GM18951 (cell line): Measurements from ENCODE around the gene OPCML.

Experiments
- POLR2A ChIP-seq: IDR thresholded peaks from 4 replicates; pipeline ENCODE4 v1.6.1; 2011; ENCODE audit warnings: mild to moderate bottlenecking; ENCODE audit not compliant: insufficient read length, insufficient read depth; ENCODE audit errors: extremely low read depth
- in situ Hi-C: fragments of 300-500 bp; cut with MboI; formaldehyde crosslinking; loops from one replicate; pipeline ENCODE4 v1.12.0; 2022; ENCODE audit warnings: low sequenced_read_pairs, mixed read lengths, inconsistent platforms; ENCODE audit not compliant: unreplicated experiment

The OPCML gene

DNA sequence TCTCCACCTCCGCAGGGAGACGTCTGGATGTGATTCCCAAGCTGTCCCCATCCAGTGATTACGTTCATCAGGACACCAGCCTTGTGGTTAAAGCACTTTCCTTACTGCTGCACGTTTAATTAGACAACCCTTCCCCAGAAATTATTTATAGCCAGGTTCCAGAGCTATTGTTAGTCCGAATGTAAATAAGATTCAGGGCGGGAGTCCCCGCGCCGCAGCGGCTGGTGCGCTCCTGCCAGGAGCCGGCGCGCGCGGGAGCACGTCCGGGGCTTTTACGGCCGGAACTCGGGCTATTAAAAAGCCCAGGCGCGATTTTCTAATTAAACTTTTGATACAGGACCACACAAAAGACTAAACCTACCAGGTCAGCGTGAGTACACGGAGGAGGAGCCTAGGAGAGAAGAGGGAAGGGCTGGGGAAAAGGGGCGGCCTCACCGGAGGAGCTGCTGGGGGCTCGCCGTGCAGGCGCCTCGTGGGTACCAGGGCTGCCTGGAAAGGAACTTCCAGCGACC is 538.3 kb downstream of the OPCML start:
- TF ChIP-seq POLR2A, result no peak
- in situ Hi-C loops, result no loop called here

DNA sequence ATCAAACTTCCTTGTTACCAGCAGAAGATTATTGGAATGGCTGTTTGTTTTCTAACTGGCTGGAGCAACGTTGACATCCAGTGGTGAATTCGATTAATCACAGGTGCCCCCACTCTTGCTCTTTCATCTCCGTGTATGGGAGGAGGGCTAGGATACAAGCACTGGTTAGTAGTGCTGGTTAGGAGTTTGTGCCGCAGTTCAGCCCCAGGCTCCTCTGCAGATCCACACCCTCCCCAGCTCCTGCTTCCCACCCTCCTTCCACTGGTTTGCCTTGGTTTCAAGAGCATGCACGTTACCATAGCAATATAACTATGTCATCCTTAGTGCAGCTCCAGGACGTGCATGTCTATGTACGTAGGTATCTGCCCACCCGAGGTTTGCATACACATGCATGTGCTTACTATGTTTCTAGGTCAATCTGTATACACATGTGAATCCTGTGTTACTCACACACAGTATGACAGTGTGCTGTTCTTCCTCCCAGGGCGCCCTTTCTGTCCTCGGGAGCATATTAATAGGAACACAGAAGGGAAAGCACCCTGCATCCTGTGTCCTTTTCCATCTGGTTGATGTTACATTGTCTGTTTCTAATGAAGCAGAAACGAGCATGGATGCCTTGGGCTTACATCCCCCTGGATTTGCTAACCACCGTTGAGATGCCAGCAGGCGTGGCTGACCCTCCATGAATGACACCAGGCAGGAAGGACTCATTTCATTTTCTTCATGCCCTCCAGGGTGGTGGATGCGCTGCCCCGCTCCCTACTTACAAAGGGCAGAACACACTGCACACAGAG is 539.3 kb downstream of the OPCML start:
- TF ChIP-seq POLR2A, result no peak
- in situ Hi-C loops, result no loop called here

DNA sequence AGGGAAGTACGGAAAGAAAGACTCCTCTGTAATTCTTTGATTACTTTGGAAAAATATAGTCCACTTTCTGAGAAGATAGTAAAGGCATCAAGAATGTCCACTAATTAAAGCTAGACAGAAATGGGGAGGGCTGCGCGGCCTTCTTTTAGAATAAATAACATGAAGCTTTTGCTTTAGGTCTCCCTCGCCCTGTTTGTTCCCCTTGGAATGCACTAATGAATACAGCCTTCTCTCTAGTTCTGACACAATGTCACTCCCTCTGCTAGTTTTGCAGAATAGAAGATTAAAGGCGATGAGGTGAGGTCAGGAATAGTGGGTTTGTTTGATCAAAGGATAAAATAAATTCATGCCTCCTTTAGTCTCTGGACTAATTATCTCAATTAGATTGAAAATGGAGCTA is 543.9 kb downstream of the OPCML start:
- in situ Hi-C loops, result no loop called here
- no peak for TF ChIP-seq POLR2A

DNA sequence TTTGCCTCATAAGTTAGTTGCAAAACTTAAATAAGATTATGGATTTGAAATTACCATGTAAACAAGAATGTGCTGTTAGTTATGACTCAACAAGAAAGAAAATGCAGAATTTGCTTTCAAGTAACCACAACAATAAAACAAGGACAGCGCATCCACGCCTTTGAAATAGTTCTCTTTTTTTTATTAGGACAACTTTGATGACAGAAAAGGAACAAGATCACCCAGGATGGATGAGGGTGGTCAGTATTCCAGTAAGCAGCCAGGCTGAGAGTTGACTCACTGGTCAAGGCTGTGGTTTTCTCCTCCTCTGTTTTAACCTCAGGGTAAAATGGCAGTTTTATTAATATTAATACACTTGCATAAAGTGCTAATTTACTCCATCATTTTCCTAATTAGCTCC is 544.4 kb downstream of the OPCML start:
- no peak for TF ChIP-seq POLR2A
- in situ Hi-C loops, result no loop called here

DNA sequence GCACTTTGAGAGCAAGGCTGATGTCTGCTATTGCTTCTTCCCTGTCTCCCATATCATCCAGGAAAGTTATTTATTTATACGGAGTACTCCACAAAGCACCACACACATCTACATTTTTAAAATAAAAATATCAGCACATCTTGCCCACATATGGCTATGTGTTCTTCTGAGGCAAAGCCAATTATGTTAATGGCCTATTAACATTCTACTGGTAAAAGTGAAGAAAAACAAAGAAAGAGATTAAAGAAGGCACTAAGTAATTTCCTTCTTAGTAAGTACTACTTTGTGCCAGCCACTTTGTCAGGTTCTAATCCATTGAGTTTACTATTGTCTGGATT is 548.7 kb downstream of the OPCML start:
- in situ Hi-C loops, result no loop called here
- no peak for TF ChIP-seq POLR2A

DNA sequence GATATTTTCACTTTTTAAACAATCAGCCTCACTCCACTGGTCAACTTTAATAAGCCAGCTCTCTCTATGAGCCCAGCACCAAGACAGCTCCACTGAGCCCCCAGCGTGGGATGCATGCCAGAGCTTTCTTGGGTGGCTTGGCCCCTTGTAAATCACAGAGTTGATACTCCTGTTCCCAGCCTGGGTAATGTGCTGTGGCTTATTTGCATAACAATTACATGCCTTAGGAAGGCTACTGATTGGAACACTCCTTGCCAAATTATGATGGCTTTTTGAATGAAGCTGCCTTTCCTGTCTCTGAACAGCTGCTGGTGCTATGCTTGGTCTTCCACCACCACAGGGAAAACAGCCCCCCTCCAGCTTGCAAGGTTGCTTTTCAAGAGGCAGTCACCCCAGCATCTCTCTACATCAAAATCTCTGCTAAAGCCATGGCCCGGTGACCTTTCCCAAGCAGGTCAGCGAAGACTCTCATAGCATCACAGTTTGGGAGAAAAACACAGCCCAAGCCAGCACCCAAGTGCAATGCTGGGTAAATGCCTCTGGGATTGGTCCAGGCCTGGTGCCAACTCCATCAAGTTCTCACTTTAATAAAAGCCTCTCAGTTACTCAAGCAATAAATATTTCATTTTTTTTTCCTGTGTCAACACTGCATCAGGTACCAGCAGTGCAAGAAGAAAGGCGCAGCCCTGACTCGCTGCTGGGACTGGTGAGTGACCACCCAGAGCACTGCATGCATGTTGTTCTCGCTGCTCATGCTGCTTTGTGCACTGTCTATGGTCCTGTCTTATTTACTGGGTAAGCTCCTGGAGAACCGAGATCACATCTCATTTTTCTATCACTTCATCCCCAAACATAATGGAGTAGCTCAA is 549.3 kb downstream of the OPCML start:
- no peak for TF ChIP-seq POLR2A
- in situ Hi-C loops, result no loop called here

DNA sequence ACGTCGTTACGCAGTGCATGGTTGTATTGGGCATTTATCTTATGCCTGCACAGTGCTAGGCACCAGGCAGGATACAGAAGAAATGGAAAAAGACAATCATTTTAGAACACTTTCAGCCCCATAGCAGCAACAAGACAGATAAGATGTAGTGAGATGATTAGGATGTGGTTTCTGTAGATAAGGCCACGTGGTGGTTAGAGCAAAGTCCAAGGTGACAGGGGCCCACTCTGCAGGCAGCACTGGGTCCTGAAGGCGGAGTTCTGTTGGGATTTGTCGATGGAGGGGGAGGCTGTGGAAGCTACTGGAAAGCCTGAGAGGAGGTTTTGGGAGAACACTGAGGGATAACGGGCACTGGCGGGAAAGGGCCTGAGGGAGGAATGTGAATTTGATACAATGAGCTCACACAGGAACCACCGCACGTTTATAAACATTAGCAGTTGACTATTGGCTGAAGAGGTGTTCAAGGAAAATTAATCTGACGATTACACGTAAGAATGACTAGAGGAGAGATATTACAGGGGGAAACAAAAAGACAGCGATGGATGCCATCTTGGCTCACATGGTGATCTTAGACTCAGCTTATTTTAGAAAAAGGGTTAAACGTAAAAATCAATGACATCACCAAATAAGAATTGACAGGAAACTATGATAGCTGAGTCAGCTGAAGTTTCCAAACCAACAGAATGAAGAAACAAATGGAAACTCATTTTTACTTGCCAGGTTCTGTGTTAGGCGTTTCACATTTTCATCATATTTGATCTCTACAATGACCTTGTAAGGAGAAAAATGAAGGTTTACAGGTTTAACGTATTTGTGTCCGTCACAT is 551.0 kb downstream of the OPCML start:
- TF ChIP-seq POLR2A, result no peak
- in situ Hi-C loops, result no loop called here

DNA sequence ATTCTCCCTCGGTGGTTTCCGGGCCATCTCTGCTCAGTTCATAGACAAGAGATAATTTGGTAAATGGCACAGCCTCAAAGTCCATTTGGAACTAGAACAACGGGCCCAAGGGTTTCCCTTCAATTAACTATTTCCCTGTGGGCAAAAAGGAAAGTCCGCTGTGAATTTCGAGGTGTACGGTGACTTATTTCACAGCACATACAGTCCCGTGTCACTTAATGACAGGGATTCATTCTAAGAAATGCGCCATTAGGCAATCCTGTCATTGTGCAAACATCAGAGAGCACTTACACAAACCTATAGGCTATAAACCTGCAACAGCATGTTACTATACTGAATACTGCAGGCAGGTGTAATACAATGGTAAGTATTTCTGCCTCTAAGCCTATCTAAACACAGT is 551.6 kb downstream of the OPCML start:
- TF ChIP-seq POLR2A, result no peak
- in situ Hi-C loops, result no loop called here

DNA sequence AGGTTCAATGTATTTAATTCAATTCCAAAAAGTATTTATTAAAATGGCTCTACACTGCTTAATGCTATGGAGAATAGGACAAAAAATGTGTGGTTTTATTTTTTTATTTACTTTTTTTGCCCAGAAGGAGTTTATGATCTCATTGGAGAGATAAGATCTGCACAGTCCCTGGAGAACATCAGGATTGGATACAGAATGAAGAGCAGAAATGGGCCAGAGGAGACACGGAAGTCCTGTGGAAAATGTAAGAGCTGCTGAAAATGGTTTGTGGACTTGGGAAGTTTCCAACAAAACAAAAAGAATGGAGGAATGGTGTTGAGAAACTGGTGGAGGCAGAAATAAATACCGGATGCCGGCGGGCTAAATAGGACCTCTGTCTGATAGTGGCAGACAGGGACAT is 554.6 kb downstream of the OPCML start:
- in situ Hi-C loops, result no loop called here
- TF ChIP-seq POLR2A, result no peak

DNA sequence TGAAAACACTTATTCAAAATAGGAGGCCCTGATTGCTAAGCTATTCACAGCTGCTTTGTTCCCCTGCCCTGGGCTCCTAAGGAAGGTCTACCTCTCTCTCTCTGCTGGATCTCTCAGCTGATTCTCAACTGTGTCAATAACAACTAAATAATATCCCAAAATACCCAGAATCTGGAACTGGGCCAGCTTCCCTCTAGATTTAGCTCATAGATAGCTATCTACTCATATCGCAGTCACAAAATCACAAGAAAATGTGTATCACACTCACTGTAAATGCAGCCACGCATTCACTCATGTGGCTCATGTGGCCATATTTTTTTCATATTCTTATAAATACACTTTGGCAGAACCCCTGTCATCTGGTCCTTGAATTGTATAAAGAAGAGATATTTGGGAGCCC is 555.1 kb downstream of the OPCML start:
- in situ Hi-C loops, result no loop called here
- TF ChIP-seq POLR2A, result no peak

DNA sequence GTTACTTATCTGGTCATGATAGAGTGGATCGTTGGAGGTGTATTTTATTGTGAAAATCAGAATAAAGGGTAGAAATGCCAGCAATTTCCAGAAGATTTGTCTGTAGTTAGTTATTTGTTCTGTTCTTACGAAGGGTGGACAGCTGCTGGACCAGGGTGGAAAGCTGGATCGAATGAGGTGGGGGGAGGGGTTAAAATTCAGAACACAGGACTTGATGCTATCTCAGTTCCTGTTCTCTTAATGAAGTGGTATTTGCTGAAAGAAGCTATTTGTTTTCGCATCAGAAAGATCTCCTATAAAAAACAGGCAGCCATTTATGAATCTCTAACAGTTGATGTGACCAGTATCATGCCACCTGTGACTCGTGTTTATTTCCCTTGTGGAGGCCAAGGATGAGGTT is 556.2 kb downstream of the OPCML start:
- no peak for TF ChIP-seq POLR2A

DNA sequence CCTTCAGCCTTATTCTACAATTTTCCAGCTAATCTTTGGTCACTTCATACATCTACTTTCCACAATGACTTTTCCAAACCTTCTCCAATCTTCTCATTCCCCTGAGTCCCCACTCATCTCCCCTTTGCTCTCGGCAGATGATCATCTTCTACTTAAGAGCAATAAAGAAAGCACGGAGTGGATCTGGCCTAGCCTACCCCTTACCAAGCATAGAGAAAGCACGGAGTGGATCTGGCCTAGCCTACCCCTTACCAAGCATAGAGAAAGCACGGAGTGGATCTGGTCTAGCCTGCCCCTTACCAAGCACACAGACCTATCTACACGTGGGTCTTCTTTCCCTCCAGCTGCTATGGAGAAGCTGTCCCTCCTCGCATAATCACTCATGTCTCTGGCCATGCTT is 558.6 kb downstream of the OPCML start:
- TF ChIP-seq POLR2A, result no peak
- in situ Hi-C loops, result no loop called here

More for the DNA sequence above, 556.2 kb downstream of the OPCML start:
- in situ Hi-C loops, result no loop called here

DNA sequence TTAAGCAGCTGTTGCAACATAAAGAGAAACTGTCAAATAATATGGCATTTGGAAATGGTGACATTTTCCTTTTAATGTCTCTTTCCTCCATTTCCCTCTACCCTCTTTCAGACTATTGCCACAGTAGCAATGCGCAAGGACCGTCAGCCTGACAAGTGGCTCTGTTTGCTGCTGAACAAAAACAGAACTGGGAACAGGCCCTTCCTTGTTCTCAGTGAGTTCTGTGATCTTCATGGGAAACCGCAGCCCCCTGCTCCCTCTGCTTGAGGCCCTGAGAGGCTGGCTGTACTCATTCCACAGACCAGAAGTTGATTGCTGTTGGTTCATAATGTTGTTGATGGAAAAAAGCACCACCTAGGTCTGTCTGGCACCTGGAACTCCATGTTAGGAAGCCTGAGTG is 559.7 kb downstream of the OPCML start:
- TF ChIP-seq POLR2A, result no peak
- in situ Hi-C loops, result no loop called here

DNA sequence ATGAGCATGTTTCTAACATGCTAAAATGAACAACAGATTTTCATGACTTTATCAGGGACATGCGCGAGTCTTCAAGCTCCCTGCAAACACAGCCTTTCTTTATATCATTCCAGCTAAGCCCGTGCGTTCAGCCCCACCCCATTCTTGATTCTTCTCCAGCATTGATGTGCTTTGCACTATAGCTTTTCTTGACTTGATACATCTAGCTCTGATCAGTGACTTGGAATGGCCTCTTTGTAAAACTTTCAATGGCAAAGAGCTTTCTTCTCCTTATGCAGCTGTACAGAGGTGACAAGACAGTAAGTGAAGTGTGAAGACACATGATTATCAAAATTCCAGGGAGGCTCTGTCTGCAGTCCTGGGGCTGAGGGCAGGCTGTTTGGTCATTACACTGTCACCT is 561.0 kb downstream of the OPCML start:
- TF ChIP-seq POLR2A, result no peak
- in situ Hi-C loops, result no loop called here

DNA sequence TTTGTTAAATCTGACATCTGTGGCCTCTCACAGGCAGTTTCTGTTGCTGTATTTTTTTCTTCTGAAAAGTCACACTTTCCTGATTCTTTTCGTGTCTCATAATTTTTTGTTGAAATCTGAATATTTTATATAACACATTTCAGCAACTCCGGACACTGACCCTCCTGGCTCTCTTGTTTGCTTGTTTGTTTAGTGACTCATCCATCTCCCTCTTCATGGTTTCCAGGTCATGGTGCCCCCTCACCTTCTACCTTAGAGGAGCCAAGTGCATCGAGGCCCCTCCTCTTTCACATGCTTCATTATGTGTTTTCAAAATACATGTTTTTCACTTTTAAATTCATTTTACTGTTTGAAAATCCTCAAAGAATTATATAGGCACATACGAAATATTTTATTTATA is 562.4 kb downstream of the OPCML start:
- no peak for TF ChIP-seq POLR2A
- in situ Hi-C loops, result no loop called here
